NCI-H526 treated with DMSO at 0.1 percent for 48 hours (cell line): ENCODE data around the gene INTS11.
"Not testable (repeated sequence)": the region's sequence is repeated elsewhere in the genome, so short reads cannot be mapped to it uniquely, and the experiment has no call there.

ENCODE experiments used
- DNase-seq: peaks from one replicate; lab custom pipeline; 2025; lab: John Stamatoyannopoulos, UW

INTS11 gene

DNA sequence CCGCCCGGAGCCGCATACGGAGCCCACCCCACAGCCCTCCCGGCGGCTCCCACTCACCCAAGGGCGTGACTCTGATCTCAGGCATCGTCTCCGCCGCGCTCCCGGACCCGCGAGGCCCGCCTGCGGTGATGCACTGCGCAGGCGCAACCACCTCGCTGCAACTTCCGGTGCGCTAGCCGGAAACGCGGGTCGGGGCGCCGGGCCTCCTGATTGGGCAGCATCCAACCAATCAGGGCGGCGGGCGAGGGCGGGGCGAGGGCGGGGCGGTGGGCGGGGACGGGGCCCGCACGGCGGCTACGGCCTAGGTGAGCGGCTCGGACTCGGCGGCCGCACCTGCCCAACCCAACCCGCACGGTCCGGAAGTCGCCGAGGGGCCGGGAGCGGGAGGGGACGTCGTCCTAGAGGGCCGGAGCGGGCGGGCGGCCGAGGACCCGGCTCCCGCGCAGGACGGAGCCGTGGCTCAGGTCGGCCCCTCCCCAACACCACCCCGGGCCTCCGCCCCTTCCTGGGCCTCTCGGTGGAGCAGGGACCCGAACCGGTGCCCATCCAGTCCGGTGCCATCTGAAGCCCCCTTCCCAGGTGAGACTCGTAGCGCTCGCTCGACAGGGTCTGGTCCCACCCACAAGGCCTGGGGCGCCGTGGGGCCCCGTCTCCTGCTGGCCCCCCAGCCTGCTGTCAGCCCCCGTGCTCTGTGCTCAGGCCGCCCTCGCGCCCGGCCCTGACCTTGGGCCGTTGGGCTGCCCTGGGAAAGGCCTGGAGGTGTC lies at the start of gene INTS11, which contains the start of gene CPTP:
Gene INTS11, minus strand, starts transcription at position 137 of the 764 bp plus-strand sequence. Its CDS starts 52 bp downstream, at position 85.
Gene CPTP, plus strand, starts transcription at position 279 of the 764 bp plus-strand sequence. CDS start 2,109 bp downstream, outside the sequence.
- peak; percentile 73 for DNase-seq

DNA sequence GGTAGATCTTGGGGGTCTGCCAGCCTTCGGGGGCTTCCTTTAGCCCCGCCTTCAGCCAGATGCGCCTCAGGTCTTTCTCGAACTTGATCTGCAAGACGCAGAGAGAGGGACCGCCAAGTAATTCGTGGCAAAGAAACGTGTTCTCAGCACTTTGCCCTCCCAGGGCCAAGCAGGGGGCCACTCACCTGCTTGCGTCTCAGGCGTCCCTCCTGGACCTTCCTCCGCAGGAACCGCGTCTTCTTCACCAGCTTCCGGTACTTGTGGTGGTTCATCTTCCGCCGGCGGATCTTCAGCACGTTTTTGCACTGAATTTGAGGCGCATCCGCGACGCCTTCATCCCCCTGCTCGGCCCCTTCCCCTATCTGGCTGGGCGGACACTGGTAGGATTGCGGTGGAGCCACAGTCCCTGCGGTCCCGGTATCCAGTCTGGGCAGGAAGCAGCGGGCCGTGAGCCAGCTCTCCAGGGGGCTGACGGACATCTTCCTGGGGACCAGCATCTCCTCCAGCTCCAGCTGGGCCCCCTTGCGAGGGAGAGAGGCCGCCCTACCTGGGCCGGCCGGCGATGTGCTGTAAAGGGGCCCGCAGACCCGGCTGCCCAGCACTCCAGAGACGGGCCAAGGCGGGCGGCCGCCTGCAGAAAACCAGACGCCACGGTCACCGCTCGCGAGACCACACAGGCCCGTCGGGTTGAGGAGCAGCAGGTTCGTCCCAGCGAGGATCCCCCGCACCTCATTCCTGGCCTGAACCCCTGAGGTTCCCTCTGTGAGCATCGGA lies 49.5 kb upstream of the INTS11 start:
- DNase-seq: no peak

DNA sequence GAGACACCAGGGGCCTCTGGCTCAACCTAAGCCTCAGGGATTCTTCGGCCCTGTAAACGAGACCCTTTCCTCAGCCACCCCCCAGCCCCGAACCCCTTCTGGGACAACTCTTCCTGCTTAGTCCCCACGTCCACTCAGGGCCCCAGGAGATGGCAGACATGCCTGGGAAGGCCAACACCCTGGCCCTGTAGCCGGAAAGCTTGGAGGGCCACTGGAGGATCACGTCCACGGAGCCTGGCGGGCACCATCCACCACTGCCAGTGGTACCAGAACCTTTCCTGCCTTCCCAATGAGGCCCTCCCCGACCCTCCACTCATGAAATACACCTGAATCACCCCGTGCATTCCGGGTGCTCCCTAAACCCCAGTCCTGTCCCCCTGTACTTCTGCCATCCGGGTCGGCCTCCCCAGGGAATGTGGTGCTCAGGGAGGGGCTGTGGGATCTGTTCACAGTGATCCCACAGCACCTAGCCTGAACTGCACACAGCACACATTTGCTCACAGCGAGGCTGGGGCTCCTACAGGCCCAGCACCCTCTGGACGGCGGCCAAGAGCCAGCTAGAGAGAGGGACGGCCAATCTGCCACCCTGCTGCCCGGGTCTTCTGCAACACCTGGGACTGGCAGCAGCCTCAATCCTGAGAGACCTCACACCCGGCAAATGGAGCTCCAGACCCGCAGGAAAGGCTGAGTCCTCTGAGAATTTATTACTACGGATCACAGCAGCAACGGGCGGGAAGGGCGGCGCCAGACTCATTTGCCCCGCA lies 48.8 kb upstream of the INTS11 start:
- DNase-seq: no peak

DNA sequence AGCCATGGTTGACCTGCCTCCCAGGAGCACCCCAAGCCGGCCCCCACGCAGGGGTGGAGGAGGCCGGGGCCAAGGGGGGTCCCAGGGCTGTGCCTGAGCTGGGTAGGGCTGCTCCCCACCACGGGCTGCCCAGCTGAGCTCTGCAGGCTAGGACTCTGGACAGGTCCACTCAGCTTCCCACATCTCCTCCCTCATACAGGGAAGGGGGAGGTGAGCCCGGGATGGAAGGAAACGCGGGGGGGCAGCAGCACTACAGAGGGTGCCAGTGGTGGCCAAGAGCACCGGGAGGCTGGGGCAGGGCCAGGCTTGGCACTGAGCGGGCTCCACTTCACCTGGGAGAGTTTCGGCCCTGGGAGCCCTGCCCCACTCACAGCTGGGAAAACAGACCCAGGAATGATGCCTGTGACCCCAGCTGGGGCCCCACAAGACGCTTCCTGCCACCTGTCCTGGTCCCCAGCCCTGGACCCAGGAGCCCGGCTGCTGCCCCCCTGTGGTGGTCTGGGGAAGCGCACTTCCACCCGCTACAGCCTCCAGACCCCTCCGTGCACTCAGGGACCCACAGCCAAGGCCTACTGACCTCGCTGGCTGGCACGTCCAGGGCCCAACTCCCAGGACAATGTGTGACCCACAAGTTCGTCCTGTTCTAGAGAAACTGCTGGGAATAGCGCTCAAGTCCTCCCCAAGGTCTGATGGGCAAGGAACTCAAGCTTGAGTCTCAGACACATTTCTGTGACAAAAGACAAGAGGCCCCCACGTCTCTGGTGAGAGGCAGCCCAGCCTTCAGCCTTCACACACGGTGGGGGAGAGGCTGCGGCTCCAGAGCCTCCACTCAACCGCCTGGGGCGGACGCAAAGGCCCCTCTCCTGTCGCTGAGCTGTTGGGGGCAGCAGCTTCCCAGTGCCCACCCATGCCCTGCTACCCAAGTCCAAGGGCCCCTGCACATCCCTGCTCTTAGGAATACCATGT lies 47.6 kb upstream of the INTS11 start:
- DNase-seq: no peak

DNA sequence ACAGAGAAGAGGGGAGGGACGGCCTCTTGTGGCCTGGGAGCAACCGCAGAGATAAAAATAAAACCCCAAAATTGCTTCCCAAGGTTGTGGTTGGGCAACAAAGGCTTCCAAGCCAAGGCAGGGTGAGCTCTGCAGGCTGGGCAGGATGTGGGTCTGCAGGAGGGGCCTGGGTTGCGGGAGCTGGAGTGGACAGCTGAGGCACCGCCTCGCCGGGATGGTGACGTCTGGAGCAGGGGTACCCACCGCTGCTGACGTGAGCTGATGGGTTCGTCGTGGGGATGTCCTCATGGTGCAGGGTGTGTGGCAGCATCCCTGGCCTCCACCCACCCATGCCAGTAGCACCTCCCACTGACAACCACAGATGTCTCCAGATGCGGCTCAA lies 46.9 kb upstream of the INTS11 start:
- DNase-seq: no peak

DNA sequence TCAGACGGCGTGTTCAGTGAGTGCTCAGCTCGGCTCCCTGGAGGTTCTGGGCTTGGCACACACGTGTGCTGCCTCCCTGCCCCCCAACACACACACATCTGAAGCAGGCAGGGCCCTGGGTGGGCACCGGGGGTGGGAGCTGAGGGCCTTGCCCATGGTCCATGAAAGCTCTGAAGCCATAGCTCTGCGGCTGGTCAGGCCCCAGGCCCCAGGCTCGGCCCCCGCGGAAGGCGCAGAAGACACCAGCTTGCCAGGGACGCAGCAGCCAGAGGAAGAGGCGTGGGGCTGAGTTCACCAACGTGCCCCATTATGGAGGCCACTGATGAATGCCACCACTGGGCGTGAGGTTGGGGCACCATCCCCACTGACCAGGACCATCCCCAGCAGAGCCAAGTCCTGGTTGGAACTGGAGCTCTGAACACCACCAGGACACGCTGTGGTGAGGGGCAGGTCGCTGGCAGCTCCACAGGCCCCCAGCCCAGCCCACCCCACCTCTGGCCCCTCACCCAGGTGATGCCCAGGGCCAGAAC lies 46.4 kb upstream of the INTS11 start:
- no peak for DNase-seq

DNA sequence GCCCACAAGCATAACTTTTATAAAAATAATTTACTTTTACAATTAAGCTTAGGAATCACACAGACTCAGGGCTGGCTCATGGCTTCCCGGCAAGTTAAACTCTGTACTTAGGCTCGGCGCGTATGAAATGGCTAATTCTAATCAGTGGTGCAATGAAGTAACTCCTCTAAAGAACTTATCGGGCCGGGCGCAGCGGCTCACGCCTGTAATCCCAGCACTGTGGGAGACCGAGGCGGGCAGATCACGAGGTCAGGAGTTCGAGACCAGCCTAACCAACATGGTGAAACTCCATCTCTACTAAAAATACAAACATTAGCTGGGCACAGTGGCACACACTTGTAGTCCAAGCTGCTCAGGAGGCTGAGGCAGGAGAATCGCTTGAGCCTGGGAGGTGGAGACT lies 45.6 kb upstream of the INTS11 start:
- DNase-seq: not testable (repeated sequence)

DNA sequence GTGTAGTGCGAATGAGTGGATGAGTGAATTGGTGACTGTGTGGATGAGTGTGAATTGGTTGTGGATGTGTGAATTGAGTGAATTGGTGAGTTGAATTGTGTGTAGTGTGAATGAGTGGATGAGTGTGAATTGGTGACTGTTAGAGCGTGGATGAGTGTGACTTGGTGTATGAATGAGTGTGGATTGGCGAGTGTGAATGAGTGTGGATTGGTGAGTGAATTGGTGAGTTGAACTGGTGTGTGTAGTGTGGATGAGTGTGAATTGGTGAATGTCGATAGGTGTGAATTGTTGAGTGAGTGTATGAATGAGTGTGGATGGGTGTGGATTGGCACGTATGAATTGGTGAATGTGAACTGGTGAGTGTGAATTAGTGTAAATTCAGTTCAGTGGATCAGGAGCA lies 42.9 kb upstream of the INTS11 start:
- DNase-seq: no peak

DNA sequence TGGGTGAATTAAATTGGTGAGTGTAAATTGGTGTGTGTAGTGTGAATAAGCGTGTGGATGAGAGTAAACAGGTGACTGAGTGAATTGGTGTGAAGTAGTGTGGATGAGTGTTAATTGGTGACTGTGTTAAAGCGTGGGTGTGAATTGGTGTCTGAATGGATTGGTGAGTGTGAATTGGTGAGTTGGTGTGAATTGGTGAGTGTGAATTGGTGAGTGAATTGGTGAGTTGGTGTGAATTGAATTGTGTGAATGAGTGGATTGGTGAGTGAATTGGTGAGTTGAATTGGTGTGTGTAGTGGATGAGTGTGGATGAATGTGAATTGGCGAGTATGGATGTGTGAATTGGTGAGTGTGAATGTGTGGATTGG lies 42.2 kb upstream of the INTS11 start:
- DNase-seq: no peak

DNA sequence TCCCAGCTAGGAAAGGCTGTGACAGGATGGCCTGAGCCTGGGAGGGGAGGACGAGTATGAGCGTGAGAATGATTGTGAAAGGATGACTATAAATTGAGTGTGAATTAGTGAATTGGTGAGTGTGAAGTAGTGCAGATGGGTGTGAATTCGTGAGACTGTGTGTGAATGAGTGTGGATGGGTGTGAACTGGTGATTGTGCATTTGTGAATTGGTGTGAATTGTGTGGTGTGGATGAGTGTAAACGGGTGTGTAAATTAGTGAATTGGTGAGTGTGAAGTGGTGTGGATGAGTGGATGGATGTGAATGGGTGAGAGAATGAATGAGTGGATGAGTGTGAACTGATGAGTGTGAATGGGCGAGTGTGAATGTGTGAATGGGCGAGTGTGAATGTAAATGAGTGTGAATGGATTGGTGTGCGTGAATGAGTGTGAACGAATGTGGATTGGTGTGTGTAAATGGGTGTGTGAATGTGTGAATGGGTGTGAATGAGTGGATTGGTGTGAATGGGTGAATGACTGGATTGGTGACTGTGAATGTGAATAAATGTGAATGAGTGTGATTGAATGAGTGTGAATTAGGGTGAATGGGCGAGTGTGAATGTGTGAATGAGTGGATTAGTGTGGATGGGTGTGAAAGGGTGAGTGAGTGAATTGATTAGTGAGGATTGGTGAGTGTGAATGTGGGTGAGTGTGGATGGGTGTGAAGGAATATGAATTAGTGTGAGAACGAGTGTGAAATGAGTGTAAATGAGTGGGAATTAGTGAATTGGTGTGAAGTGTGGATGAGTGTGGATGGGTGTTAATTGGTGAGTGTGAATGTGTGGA lies 41.6 kb upstream of the INTS11 start:
- DNase-seq: no peak

DNA sequence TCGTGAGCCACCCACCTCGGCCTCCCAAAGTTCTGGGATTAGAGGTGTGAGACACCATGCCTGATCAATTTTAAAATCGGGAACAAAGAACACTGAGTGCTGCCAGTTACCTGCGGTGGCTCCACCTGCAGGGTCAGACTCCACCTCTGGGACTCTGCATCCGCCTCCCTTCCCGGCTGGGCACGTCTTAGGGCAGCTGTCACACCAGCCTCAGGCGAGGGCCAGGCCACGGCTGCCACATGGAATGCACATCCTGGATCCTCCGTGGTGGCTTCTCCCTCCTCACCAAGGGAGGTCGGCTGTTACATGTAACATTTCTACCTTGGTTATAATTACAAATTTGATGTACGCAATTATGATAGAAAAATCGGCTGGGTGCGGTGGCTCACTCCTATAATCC lies 39.8 kb upstream of the INTS11 start:
- DNase-seq: no peak

DNA sequence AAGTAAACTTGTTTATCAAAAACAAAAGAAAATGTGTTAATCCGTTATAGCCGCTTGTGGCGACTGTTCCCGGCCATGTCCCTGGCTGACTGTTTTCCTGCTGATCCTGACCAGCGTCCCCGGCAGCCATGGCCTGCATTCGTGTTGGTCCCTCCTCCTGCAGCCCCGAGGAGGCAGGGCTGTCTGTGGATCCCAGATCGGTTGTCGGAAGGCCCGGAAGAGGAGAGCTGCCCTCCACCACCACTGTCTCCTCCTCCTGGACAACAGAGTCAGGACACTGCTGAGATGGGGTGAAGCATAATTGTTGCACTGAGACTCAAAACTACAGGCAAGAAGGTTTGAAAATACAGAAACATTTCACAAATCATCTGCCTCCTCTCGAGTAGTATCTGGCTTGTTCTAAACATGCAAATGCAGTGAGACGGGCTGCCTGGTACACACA lies 37.5 kb upstream of the INTS11 start:
- no peak for DNase-seq

DNA sequence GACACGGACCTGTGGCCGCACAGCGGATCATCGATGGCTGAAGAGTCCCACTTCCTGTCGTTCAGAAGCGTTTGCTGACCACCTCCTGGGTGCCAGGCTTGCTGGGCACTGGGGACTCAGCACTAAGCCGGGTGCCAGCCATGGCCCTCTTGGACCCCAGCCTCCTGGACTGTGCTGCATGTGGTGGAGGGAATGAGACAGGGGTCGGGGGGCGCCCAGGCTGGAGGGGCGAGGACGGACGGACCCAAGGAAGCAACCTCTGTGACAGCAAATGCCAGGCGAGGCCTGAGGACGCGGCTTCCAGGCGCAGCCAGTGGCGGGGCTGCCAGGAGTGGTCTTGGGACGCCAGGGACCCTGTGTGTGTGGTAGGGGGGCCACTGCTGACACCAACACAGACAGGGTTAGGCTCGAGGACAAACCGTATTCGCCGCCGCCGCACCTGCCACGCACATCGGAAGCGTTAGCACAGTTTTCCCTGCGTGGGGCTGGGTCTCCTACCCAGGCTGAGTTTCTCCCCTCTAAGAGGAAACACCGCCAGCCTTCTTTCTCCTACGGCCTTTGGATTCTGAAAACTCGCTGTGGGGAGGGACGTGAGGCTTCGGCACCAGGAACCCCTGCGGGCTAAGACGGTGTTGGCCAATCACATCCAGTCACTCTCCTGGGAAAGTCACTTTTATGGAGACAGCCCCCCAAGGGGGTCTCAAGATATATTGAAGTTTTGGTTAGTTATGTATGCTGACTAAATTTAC lies 36.9 kb upstream of the INTS11 start:
- no peak for DNase-seq

DNA sequence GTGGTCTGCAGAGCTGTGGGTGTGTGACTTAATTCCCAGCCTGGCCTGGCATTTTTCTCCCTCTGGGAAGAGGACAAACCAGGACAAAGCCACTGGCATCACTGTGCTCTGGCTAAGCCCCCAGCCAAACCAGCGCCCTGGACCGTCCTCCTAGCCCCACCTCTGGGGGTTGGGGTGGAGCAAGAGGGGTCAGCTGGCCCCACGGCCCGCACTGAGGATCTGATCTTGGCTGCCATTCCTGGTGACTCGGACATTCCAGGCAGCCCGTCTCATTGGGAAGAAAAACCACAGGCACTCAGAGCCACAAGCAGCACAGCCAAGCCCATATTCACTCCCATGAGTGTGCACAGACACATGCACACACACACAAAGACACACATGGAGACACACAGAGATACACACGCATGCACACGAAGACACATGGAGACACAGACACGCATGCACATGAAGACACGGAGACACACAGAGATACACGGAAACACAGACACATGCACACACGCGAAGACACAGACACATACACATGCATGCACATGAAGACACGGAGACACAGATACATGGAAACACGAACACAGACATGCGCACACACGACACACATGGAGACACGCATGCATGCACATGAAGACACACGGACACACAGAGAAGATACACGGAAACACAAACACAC lies 36.2 kb upstream of the INTS11 start:
- no peak for DNase-seq

DNA sequence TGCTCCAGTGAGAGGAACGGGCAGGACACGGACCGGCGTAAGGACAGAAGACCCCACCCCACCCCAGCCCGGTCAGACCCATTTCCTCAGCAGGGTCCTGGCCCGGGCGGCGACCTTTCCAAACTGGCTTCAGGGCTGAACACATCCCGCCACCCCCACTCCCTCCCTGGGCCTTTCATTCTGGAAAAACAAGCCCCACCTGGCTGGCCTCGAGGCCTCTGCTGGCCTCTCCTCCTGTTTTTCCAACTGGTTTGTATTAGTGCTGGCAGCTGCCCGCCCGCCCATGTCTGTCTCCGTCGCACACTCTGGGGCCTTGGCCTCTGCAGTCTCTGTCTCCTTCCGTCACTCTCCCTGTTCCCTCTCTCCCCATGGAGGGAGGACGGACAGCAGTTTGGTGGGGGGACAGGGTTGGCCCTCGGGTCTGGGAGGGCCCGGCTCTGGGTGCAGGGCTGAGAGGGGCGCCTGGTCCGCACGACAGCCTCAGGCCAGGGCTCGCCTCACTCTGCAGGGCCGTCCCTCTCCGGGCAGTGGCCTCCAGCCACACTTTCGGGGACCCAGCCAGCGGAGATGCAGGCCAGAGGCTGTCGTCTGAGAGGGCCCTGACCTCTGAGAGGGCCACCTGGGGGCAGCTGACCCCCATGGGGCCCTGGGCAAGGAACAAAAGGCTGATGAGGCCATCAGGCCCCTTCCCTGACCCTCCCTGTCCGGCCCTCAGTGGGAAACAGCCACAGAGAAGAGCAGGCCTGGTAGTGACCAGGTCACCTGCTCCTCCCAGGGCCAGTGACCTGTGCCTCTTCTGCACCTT lies 35.4 kb upstream of the INTS11 start:
- DNase-seq: no peak

DNA sequence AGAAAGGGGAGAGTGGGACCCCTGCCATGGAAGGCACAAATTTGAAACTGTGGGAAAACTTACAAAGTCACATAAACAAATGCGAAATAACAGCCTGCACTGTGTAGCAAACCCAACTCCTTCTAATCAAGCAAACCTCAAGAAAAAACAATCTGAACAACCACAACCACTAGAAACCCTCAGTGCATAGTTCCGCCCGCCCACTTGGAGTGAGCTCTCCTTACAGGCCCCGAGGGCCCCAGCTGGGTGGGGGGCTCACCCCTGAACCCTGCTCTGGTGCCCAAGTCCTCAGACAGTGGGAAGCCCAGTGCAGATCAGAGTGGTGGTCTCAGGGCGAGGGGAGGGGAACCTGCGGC lies 34.8 kb upstream of the INTS11 start:
- no peak for DNase-seq

DNA sequence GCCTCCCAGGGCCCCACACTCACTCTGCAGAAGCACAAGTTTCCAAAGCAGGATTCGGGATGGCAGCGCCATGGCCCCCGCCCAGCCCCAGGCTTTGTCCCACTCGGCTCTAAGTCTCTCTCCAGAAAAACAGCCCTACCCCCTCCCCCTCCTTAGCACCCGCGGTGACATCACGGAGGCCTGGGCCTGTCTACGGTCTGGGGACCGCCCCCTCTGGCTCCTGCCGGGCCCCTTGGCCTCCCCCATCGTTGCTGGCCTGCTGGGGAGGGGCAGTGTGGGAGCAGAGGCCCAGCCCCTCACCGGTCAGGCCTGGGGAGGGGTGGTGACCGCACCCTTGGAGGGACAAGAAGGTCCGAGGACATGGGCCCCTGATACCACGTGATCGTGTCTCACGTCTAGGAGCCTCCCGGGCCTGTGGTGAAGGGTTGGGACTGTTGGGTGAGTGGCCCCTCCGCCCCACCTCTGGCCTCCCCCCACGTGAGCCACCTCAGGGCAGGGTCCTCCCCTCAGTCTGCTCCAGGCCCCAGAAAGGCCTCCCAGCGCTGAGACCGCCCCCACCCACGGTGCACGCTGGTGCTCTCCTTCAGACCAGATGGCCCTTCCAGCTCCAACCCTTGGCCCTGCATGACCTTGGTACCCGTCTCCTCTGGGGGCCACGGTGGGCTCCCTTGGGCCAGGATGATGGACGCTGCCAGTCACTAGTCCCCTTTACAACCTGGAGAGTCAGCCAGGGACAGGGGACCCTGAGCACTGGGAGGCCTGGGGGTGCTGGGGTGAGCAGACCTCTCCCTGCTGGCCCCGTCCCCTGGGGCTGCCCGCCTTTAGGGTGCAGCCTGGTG lies 34.2 kb upstream of the INTS11 start, which contains the start of gene MXRA8:
Gene MXRA8, minus strand, starts transcription at position 123 of the 839 bp plus-strand sequence. Its CDS starts 51 bp downstream, at position 72.
- no peak for DNase-seq
